HAP-1 (cell line): ENCODE results near the gene DDN.
A peak's percentile ranks its signal among the peaks of the same experiment; 100 is the strongest.

Experiments
- DNase-seq, 2 experiments: peaks; one replicate each; pipeline ENCODE4 v3.0.0-alpha.2; 2016 to 2020; ENCODE audit warnings: low spot score in 2 of 2
- H3K27me3 ChIP-seq: fragments of 250-450 bp; sonication (Bioruptor Pico); 2 replicates; pipeline ENCODE4 v1.5.1; 2020; ENCODE audit warnings: low read depth, mild to moderate bottlenecking, moderate library complexity
- H3K36me3 ChIP-seq: fragments of 250-450 bp; sonication (Bioruptor Pico); replicated peaks from 2 replicates; pipeline ENCODE4 v1.5.1; 2020; ENCODE audit warnings: mild to moderate bottlenecking
- H3K4me1 ChIP-seq: fragments of 250-450 bp; sonication (Bioruptor Pico); 2 replicates; pipeline ENCODE4 v1.5.1; 2020; ENCODE audit warnings: mild to moderate bottlenecking
- H3K4me3 ChIP-seq: fragments of 250-450 bp; sonication (Bioruptor Pico); 2 replicates; pipeline ENCODE4 v1.5.1; 2020; ENCODE audit warnings: mild to moderate bottlenecking, moderate library complexity
- H3K9me3 ChIP-seq: fragments of 250-450 bp; sonication (Bioruptor Pico); 2 replicates; pipeline ENCODE4 v1.5.1; 2020; ENCODE audit warnings: mild to moderate bottlenecking, moderate library complexity
- in situ Hi-C: fragments of 300-500 bp; cut with MboI; formaldehyde crosslinking; loops from 3 replicates; pipeline ENCODE4 v1.14.3; 2020; ENCODE audit warnings: low sequenced_read_pairs, inconsistent platforms, mixed read lengths

Gene DDN

GRCh38 chr12:48999371-49000131 is at the start of gene DDN:
Gene DDN (minus strand): TSS chr12:48999375. CDS start chr12:48999287, 88 bp downstream.
- Histone ChIP-seq H3K4me3 (peak within 1 kb of the TSS; percentile 46), H3K9me3 (no peaks in the 10 kb centered on the region), H3K36me3 (peaks cover 29% of the 10 kb centered on the region), H3K27me3 (no peaks in the 10 kb centered on the region), H3K4me1 (peaks cover 24% of the 10 kb centered on the region)
- in situ Hi-C loops = no loop called here
- DNase-seq = peak; percentile 60 to 88

GRCh38 chr12:49048953-49049352 is 49.8 kb upstream of the DDN start:
- no peak overlapping the region for H3K4me3 ChIP-seq
- H3K36me3 ChIP-seq = peaks cover 96% of the 10 kb centered on the region
- H3K9me3 ChIP-seq = no peaks in the 10 kb centered on the region
- H3K27me3 ChIP-seq = no peaks in the 10 kb centered on the region
- in situ Hi-C loops = no loop called here
- no peaks in the 10 kb centered on the region for H3K4me1 ChIP-seq
- DNase-seq = no peak

DNA sequence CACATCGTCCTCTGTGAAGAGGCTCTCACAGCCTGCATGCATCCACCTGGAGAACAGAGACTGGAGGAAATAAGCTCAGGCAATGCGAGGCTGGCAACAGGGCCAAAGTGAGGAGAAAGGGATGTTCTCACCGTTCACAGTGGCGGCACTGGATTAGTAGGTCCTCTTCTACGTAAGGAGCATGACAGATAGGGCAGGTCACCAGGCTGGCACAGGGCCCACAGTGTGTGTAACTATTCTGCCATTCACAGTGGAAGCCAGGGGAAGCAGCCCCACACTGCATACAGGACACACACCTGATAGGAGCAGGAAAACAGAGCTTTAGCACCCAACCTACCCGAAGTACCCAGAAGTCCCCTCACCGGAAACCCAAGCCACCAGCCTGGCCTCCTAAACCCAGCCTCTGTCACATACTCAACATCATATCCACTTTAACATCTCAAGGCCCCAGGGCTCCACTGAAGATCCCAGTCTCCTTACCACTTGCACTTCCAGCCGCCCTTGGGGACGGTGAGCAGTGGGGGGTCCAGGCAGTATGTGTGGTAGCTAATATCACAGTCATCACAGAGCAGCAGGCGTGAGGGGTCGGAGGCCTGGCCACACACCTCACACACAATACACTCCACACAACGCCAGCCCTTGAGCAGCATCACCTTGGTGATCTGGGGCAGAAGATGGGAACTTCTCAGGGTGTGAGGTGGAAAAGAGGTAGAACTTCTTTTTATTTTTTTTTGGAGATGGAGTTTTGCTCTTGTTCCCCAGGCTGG is 47.1 kb upstream of the DDN start:
- in situ Hi-C loops = no loop called here
- peaks cover 96% of the 10 kb centered on the region for H3K36me3 ChIP-seq

DNA sequence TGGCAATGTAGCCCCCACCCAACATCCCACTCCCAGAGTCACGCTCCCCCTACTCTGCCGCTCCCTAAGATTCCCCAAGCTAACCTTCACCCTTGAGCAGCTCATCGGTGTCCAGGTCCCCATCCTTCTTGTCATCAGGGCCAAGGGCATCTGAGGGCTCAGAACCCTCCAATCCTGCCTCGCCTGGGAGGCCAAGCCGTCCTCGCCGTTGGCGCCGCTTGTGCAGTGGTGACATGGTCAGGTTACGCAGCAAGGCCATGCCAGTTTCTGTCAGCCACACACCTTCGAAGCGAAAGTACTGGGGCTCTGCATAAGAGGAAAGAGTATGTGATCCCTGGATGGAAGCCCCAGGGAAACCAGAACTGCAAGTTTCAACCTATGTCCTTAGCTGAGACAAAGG is 45.5 kb upstream of the DDN start:
- peaks cover 96% of the 10 kb centered on the region for H3K36me3 ChIP-seq
- no peaks in the 10 kb centered on the region for H3K4me1 ChIP-seq
- no peak overlapping the region for H3K4me3 ChIP-seq
- in situ Hi-C loops = no loop called here
- no peaks in the 10 kb centered on the region for H3K9me3 ChIP-seq
- H3K27me3 ChIP-seq = no peaks in the 10 kb centered on the region
- DNase-seq = no peak

More for the DNA sequence above, 47.1 kb upstream of the DDN start:
- no peaks in the 10 kb centered on the region for H3K9me3 ChIP-seq
- no peak for DNase-seq
- no peaks in the 10 kb centered on the region for H3K27me3 ChIP-seq
- H3K4me3 ChIP-seq = no peak overlapping the region
- no peaks in the 10 kb centered on the region for H3K4me1 ChIP-seq

GRCh38 chr12:49043856-49044258 is 44.7 kb upstream of the DDN start:
- H3K27me3 ChIP-seq = no peaks in the 10 kb centered on the region
- H3K4me1 ChIP-seq = no peaks in the 10 kb centered on the region
- H3K4me3 ChIP-seq = no peak overlapping the region
- in situ Hi-C loops = no loop called here
- DNase-seq = peak; percentile 46 to 90
- no peaks in the 10 kb centered on the region for H3K9me3 ChIP-seq
- H3K36me3 ChIP-seq = peaks cover 96% of the 10 kb centered on the region

GRCh38 chr12:49043241-49043640 is 44.1 kb upstream of the DDN start:
- no peaks in the 10 kb centered on the region for H3K4me1 ChIP-seq

GRCh38 chr12:49041881-49042484 is 42.8 kb upstream of the DDN start:
- H3K4me3 ChIP-seq = no peak overlapping the region
- in situ Hi-C loops = no loop called here
- peaks cover 98% of the 10 kb centered on the region for H3K36me3 ChIP-seq
- H3K4me1 ChIP-seq = no peaks in the 10 kb centered on the region
- H3K27me3 ChIP-seq = no peaks in the 10 kb centered on the region
- H3K9me3 ChIP-seq = no peaks in the 10 kb centered on the region
- DNase-seq = no peak

More at GRCh38 chr12:49043241-49043640, 44.1 kb upstream of the DDN start:
- Histone ChIP-seq H3K27me3 (no peaks in the 10 kb centered on the region), H3K4me3 (no peak overlapping the region), H3K9me3 (no peaks in the 10 kb centered on the region), H3K36me3 (peaks cover 96% of the 10 kb centered on the region)
- in situ Hi-C loops = no loop called here
- no peak for DNase-seq

GRCh38 chr12:49041036-49041880 is 42.1 kb upstream of the DDN start:
- Histone ChIP-seq H3K4me3 (no peak overlapping the region), H3K4me1 (no peaks in the 10 kb centered on the region), H3K27me3 (no peaks in the 10 kb centered on the region), H3K36me3 (peaks cover 96% of the 10 kb centered on the region), H3K9me3 (no peaks in the 10 kb centered on the region)
- DNase-seq = no peak
- in situ Hi-C loops = no loop called here

- in situ Hi-C loops = no loop called here
- H3K9me3 ChIP-seq = no peaks in the 10 kb centered on the region
- H3K27me3 ChIP-seq = no peaks in the 10 kb centered on the region
- H3K36me3 ChIP-seq = peaks cover 95% of the 10 kb centered on the region
- no peak for DNase-seq
- no peak overlapping the region for H3K4me3 ChIP-seq
- no peaks in the 10 kb centered on the region for H3K4me1 ChIP-seq
Measured at GRCh38 chr12:49040364-49040855, 41.2 kb upstream of the DDN start.

GRCh38 chr12:49039421-49040363 is 40.5 kb upstream of the DDN start:
- no peak overlapping the region for H3K4me3 ChIP-seq
- H3K9me3 ChIP-seq = no peaks in the 10 kb centered on the region
- no peaks in the 10 kb centered on the region for H3K4me1 ChIP-seq
- H3K36me3 ChIP-seq = peaks cover 95% of the 10 kb centered on the region
- H3K27me3 ChIP-seq = no peaks in the 10 kb centered on the region
- in situ Hi-C loops = no loop called here
- no peak for DNase-seq

GRCh38 chr12:49038291-49038955 is 39.2 kb upstream of the DDN start:
- no peaks in the 10 kb centered on the region for H3K4me1 ChIP-seq
- no peaks in the 10 kb centered on the region for H3K9me3 ChIP-seq
- in situ Hi-C loops = no loop called here
- H3K36me3 ChIP-seq = peaks cover 95% of the 10 kb centered on the region
- DNase-seq = no peak
- H3K4me3 ChIP-seq = no peak overlapping the region
- no peaks in the 10 kb centered on the region for H3K27me3 ChIP-seq

GRCh38 chr12:49037947-49038237 is 38.7 kb upstream of the DDN start:
- in situ Hi-C loops = no loop called here
- H3K36me3 ChIP-seq = peaks cover 95% of the 10 kb centered on the region
- no peaks in the 10 kb centered on the region for H3K27me3 ChIP-seq
- no peaks in the 10 kb centered on the region for H3K9me3 ChIP-seq
- DNase-seq = no peak
- H3K4me1 ChIP-seq = no peaks in the 10 kb centered on the region
- H3K4me3 ChIP-seq = no peak overlapping the region
